ENCODE measurements around the gene STRA8.

STRA8 gene

DNA sequence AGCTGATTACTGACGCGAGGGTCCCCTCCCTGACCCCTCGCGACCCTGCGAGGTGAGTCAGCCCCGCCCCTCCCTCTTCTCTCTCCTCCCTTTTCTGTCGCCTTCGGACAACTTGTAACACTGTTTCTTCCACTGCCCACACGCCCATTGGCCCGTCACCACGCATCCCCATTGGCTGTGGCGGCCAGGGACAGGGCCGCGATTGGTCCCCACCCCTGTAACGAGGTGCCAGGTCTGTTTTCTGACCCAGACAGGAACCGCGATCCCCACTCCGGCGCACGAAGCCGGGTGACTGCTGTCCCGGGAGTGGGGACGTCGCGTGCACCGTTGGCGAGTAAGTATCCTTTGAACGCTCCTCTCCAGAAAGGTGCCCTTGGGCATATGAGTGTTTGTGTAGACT lies at the start of gene STRA8:
Gene STRA8, plus strand, starts transcription at position 269 of the 400 bp plus-strand sequence. CDS start 6,687 bp downstream, outside the sequence.
- DNase-seq (ENCODE audit: low read depth in 3 of 3, low spot score in 1 of 3), result no peak

DNA sequence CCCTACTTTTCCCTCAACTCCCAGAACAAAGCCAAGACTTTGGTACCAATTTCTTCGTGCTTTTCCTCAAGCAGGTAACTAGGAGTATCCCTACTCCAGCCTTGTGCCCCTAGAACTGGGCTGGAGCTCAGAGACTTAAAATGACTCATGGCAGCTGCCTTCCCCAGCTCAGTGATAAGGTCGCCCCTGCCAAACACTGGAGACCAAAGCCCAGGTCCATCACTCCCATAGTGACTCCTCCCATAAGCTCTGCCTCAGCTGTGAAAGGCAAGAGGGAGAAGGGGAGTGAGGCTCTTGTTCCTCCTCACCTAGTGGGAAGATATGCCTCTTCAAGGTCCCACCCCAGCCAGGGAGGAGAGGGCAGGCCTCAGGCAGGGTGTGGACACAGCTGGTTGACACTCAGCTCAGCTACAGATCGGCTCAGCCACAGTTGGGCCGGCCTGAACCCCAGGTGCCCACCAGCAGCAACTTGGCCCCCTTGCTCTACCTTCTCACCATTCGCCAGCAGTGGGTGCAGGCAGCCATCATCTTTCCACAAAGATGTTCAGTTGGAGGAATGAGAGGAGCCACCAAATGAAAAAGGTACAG lies 49.3 kb upstream of the STRA8 start:
- no peak for DNase-seq (ENCODE audit: low read depth in 3 of 3, low spot score in 1 of 3)

DNA sequence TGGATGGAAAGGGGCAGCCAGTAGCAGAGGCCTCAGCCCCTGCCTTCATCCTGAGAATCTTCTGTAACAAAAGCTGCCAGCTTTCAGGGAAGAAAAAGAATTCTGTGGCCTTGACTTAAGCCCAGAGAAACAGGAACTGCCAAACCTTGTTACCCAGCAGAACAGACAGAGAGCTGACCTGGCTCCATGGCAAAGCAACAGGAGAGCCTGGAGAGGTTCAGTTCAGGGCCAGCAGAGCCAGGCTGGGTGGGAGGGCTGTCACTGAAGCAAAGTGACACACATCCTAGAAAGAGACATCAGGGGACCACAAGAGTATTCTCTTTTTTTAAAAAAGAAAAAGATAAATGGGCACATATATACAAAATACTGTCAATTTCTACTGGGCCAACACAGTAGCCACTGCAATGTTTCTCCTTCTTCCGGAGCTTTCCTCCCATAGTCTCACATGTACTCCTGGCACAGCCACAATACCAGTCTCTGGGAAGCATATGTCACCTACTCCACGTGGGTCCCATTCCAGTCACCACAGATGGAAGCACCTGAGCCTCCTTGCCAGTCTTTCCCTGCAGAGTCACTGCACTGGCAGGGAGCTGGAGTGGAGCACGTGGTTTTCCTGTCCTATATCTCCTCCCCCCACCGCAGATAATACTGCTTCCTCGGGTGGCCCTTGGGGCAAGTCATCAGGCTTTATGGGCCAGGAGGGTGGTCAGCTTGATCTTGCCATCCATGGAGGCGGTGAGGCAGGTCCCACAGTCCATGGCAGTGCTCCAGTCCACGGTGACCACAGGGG lies 48.0 kb upstream of the STRA8 start:
- DNase-seq (ENCODE audit: low read depth in 3 of 3, low spot score in 1 of 3), result no peak

- DNase-seq (ENCODE audit: low read depth in 3 of 3, low spot score in 1 of 3), result no peak
Measured at GRCh38 chr7:135186261-135186540, 47.4 kb upstream of the STRA8 start.

DNA sequence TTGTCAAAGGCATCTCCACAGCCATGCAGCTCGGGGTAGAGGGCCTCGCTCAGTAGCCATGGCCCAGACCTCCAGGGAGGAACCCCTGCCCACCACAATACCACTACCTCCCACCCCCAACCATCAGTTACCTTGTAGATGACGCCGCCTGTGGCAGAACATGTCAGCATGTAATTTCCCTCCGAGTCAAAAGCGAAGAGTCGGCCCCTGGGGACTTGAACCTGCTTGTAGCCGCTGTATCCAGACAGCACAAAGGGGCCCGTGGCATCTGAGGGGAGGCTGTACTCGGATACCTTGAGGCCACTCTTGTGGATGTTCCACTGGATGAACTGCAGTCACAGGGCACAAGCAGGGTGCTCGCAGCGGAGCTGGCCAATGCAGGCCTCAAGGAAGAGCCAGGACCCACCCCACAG lies 46.8 kb upstream of the STRA8 start:
- DNase-seq (ENCODE audit: low read depth in 3 of 3, low spot score in 1 of 3), result no peak

DNA sequence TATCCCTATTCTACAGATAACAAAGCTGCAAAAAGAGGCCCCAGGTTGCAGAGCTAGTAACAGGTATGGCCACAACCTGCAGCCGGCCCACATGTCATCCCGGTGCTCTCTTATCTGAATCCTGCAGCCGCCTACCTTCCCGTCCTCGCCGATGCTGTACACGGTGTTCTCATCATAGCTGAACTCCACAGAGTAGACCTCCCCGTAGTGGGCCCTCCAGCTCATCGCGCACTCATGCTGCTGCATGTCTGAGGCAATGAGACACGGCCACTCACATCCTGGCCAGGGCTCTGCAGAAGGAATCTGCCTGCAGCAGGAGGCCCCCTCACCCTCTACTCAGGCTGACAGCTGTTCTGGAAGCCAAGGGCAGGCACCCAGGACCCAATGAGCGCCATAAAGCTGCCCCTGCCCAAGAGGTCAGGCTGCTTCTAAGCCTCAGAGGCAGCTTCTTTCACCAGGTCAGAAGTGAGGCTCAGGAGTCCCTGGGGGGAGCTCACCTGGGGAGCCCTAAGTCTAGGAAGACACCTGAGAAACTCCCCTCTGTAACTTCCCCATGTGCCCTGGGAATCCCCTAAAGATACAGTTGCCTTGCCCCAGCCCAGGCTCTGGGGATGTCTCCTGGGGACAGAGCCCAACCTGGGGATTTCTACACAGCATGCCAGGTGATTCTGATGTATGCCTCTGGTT lies 45.2 kb upstream of the STRA8 start:
- DNase-seq (ENCODE audit: low read depth in 3 of 3, low spot score in 1 of 3), result no peak

DNA sequence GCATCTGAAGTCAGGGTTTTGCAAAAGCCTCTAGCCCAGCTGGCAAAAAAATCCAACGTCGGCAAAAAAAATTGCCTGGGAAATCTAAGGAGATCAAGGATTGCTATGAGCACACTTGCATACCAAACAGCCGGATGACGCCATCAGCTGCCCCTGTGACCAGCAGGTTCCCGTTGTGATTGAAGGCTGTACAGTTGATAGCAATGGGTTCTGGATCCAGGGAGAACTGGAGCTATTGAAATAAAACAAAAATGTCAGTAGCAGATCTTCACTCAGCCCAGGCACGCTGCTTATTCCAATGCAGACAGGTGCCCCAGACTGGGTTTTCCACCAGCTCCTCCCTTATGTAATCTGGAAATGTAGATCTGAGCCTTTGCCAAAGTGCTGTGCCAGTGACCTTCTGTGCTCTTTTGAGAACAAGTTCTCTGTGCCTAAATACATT lies 44.4 kb upstream of the STRA8 start:
- DNase-seq (ENCODE audit: low read depth in 3 of 3, low spot score in 1 of 3), result no peak

GRCh38 chr7:135189961-135190360 lies 43.7 kb upstream of the STRA8 start:
- DNase-seq (ENCODE audit: low read depth in 3 of 3, low spot score in 1 of 3), result no peak

DNA sequence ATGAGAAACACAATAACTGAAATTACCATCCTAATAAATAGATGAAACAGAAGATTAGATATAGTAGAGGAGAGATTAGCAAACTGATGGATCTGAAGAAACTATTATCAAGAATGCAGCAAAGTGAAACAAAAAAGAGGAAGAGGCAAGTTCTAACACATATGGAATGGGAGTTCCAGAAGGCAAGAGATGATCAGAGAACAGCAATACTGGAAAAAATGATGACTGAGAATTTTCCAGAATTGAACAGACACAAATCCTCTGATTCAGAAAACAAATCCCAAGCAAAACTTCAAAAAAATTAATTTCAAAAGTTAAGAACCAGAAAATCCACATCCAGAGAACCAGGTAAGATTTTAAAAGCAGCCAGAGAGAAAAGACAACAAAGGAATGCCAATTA lies 42.9 kb upstream of the STRA8 start:
- no peak for DNase-seq (ENCODE audit: low read depth in 3 of 3, low spot score in 1 of 3)

DNA sequence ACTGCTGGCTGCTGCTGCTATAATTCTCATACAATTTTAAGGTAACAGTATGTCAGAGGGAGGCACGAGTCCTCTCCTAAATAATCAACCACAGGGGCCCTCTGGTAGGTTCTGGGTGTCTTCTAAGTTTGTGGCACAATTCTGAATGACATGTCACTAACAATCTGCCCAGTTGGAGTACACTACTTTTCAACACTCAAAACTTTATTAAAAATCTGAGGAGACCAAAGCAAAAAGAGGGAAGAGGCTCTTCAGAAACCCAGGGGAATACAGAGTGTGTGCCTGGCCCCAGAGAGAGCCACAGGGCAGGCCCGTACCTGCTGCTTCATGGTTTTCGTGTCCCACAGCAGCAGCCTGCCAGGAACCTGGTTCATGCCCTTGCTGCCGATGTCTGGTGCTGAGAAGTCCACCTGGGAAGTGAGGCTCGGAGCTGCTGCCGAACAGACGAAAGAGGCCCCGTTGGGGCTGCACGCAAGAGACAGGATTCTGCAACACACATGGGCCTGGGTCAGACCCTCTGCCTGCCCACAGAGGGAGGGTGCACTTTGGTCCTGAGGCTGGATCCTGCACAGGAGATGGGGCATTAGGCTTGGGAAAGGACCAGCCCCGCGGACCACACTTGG lies 40.6 kb upstream of the STRA8 start:
- DNase-seq (ENCODE audit: low read depth in 3 of 3, low spot score in 1 of 3), result no peak

- no peak for DNase-seq (ENCODE audit: low read depth in 3 of 3, low spot score in 1 of 3)
Measured at GRCh38 chr7:135193615-135194081, 40.0 kb upstream of the STRA8 start.

GRCh38 chr7:135194494-135195095 lies 39.0 kb upstream of the STRA8 start:
- DNase-seq (ENCODE audit: low read depth in 3 of 3, low spot score in 1 of 3), result no peak

GRCh38 chr7:135195156-135195555 lies 38.5 kb upstream of the STRA8 start:
- no peak for DNase-seq (ENCODE audit: low read depth in 3 of 3, low spot score in 1 of 3)

GRCh38 chr7:135195968-135196629 lies 37.5 kb upstream of the STRA8 start:
- DNase-seq (ENCODE audit: low read depth in 3 of 3, low spot score in 1 of 3), result no peak

DNA sequence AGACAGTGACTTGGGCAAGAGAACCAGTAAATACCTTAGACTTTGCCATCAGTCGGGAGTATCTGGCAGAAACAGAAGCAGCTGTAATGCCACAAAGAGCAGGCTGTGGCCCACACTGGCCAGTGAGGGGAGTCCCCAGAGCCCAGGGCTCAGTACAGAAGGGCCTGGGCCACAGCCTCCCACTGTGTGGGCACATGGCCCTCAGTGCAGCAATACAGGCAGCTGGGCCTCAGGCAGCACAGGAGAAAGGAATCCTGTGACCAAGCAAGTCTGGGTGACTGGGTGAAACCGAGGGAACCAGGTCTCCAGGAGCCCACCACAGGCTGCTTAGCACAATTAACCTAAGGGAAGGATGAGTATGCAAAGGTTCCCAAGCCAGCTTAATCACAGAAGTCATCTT lies 36.3 kb upstream of the STRA8 start:
- DNase-seq (ENCODE audit: low read depth in 3 of 3, low spot score in 1 of 3), result no peak

DNA sequence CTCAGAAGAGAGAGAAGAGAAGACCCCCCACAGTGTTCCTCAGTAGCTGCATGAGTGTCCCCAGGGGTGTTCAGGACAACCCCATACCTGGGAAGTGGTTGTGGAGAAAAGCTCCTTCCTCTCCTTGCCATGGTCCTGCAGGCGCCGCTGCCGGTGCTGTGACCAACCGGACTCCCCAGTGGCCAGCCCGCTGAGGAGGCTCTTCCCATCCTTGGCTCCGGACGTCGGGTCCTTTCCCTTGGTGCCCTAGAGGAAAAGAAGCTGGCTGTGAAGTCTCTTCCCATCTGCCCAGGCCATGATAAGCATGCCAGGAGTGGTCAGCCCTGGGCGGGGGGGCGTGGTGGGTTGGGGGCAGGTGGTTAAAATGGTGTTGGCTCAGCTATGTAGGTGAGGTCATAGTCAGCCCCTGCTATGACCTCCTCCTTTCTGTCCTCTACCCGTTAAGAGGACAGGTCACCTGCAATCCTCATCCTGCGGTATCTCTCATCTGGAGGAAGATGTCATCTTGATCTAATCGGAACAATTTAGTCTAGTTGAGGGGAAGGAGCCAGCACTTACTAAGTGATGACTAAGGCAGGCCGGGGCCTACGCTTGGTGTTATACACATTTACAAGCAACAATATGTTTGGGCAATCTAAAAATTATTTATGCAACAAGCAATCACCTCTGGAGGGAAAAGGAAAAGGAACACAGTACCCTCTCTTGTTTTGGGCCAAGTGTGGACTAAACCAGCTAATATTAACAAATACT lies 35.6 kb upstream of the STRA8 start:
- DNase-seq (ENCODE audit: low read depth in 3 of 3, low spot score in 1 of 3), result no peak

DNA sequence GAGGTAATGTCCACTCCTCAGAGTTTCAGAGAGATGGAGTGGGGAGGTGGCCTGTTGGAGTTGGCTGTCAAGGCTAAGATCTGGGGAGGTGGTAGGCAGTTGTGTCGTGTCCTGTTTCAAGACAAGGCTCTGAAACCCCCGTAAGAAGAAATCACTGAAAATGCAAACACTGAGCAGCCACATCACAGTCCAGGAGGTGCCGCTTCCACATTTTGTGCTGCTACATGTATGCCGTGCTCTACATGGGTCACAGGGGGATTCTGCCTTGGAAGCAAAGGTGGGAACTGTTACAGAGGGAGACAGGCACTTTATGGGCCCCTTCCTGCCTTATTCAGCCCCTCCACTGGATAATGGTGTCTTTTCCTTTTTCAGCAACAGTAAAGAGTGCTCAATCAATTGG lies 34.2 kb upstream of the STRA8 start:
- no peak for DNase-seq (ENCODE audit: low read depth in 3 of 3, low spot score in 1 of 3)

DNA sequence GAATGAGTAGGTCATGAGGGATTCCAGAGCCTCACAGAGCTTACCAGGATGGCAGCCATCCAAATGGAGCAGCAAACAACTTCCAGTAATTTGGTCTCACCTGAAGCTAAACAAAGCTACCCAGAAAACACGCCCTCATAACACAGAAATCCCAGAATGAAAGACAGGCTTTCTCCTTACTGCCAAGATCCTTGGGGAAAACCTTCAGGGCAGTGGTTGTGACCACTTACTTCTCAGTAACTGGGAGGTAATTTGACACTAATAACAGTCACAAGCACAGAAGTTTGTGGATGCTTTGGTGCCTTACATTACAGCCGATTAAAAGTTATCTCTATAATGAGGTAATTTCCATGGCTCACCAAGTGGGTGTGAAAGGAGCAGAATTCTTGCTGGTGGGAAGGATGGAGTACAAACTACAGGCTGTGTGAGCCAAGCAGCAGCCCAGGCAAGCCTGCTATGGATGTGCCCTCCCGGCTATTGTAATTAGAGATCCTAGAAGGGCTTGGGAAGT lies 32.8 kb upstream of the STRA8 start:
- no peak for DNase-seq (ENCODE audit: low read depth in 3 of 3, low spot score in 1 of 3)

GRCh38 chr7:135201350-135201749 lies 32.3 kb upstream of the STRA8 start:
- no peak for DNase-seq (ENCODE audit: low read depth in 3 of 3, low spot score in 1 of 3)

DNA sequence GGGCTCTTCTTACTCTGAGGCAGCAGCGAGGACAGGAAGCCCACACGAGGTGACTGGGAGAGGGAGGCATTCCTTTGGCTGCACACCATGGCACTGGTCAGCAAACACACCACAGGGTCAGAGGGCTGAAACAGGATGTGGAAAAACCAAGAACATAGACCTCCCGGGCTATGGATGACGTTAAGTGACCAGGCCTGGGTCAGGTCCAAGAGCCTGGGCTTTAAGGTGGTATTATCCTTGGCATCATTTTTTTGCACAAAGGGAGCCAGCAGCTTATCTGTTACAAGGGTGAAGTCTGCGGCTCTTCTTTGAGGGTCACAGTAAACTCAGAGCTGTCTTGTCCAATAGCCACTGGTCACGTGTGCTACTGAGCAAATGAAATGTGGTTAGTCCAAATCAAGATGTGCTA lies 29.3 kb upstream of the STRA8 start:
- DNase-seq (ENCODE audit: low read depth in 3 of 3, low spot score in 1 of 3), result no peak
